NCI-H128 (cell line): ENCODE data around the gene A1BG.
"Not testable (repeated sequence)": the region's sequence is repeated elsewhere in the genome, so short reads cannot be mapped to it uniquely, and the experiment has no call there.

Experiments used
- DNase-seq: peaks from one replicate; lab custom pipeline; 2025; ENCODE audit not compliant: unreplicated experiment; lab: John Stamatoyannopoulos, UW

The A1BG gene

DNA sequence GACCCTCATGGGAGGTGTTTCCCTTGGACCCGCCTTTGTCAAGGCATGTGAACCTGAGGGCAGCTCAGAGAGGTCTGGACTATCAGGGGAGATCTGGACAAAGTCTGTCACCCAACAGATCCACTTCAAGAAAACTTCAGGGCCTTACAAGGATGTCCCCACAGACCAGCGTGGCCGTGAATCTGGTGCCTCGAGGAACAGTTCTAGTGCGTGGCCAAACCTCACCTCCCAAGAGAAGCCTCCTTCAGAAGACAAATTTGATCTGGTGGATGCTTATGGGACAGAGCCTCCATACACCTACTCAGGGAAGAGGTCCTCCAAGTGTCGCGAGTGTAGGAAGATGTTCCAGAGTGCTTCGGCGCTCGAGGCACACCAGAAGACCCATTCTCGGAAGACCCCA, 15.0 kb downstream of the A1BG start:
- DNase-seq = no peak

GRCh38 chr19:58336820-58337219, 16.5 kb downstream of the A1BG start:
- DNase-seq = no peak

DNA sequence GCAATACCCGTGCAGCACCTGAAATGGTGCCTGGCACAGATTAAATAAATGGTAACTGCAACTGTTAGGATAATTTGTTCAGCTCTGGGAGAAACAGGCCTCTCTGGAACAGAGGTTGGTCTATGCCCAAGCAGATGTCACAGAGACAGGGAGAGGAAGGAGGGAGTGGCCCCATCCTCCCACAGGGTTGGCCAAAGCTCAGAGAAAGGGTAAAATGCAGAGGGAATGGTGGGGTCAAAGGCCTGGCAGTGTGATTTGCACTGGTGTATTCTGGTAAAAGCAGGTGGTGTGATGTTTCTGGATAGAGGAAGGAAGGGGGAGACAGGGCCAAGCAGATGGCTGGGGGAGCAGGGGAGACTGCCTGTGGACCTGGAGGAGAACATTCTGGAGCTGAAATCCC, 17.1 kb downstream of the A1BG start:
- DNase-seq = no peak

DNA sequence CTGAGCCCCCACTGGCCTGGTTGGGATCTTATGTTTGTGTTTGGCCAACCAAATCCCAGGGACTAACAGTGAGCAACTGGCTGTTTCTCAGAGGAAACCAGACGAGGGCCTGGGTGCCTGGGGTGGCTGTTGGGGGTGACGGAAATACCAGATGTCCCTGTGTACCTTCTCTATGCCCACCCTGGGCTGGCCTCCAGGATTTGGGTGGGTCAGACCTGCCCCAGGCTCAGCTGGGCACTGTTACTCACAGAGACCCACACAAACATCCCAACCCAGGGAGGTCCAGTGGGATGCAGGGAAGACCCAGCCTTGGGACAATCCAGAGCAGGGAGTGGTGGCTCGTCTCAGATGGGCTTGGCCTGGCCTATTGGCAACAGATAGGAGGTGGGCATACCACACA, 17.7 kb downstream of the A1BG start:
- DNase-seq = no peak

GRCh38 chr19:58334691-58335249, 18.5 kb downstream of the A1BG start:
- DNase-seq = no peak

DNA sequence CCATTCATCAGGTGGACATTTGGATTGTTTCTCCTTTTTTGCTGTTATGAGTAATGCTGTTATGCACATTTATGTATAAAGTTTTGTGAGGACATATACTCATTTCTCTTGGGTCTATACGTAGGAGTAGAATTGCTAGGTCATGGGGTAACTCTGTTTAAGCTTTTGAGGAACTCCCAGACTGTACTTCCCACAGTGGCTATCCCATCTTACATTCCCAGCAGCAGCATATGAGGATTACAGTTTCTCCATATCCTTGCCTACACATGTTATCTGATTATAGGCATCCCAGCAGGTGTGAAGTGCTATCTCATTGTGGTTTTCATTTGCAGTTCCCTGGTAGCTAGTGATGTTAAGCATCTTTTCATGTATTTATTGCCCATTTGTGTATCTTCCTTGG, 20.6 kb downstream of the A1BG start:
- DNase-seq = no peak

DNA sequence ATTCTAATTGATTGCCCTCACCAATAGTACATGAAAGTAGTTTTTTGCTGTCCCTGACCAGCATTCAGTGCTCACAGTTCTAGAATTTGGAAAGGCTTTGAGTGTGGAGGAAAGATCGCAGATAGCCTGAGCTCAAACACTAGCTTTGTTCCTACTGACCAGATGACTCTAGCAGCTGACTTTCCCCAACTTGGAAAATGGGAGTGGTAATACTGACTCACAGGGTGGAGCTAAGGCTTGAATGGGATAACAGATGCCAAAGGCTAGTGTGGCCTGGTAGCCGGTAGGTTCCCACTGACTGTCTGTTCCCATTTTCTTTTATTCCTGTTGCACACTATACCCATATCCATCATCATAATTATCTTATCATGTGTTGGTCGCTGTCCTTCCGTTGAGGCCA, 22.8 kb downstream of the A1BG start:
- DNase-seq = no peak

DNA sequence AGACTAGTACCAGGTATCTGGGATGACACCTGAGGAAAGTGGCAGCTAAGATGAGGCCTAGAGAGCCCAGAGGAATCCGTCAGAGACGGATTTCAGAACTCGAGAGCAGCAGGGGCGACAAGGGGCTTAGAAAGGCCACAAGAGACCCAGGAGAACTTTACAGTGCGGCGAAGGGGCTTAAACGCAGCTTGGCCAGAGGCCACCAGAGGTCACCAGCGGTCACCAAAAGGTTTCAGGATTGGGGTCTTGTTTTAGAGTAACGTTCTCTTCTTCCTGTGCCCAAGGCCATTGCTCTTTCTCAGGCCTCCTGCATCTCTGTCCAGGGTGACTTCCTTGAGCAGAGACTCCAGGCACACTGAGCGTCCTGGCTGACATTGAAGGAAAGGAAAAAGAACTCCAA, 24.3 kb downstream of the A1BG start:
- peak; percentile 7 for DNase-seq

GRCh38 chr19:58326914-58327726, 26.2 kb downstream of the A1BG start, which contains the start of gene ZSCAN22:
Gene ZSCAN22 (plus strand): TSS chr19:58326994. CDS start chr19:58334803, 7,809 bp downstream.
- DNase-seq = peak; percentile 95

GRCh38 chr19:58326501-58326913, 26.8 kb downstream of the A1BG start:
- no peak for DNase-seq

DNA sequence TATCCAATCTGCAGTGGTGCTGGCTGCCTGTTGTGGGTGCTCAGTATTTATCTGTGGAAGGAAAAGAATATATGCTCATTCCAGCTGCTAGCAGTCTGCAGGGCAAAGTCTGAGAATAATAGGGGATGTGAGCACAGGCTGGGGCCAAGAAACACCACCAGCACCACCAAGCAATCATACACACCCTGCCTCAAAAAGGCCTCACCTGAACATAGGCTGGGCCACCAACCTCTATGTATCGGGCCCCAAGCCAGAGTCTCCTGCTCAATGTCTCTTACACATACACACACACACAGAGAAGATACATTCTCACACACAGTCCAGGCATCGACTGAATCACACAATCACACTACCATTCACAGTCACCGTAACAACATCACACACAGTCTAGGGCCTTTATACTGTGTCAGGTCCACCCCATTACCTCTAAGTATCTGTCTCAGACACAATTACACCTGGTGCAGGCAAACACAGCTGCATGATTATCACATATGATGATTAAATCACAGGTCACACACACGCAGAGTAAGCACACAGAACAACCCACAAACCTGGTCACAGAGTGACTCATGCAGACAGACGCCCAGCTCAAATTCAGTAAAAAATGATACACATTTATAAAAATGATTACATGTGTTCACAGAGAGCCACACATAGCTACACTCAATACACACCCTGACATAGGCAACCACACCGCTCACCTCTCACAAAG, 27.8 kb downstream of the A1BG start:
- DNase-seq = no peak

DNA sequence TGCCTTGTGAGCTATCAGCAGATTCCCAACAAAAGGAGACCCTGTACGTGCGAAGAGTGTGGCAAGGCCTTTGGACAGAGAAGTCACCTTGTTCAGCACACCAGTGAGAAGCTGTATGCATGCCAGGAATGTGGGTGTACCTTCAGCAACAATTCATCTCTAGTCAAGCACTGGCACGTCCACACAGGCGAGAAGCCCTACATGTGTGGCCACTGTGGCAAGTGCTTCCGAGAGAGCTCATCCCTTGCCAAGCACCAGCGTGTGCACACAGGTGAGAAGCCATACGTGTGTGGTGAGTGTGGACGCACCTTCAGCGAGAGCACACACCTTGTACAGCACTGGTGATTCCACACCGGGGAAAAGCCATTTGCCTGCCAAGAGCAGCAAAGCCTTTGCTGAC, 34.1 kb downstream of the A1BG start:
- no peak for DNase-seq

- no peak for DNase-seq
Observed at GRCh38 chr19:58318297-58318696, 35.0 kb downstream of the A1BG start.

GRCh38 chr19:58317476-58318072, 35.7 kb downstream of the A1BG start:
- no peak for DNase-seq

GRCh38 chr19:58315580-58315979, 37.7 kb downstream of the A1BG start:
- DNase-seq = no peak

GRCh38 chr19:58311345-58311865, 41.9 kb downstream of the A1BG start:
- no peak for DNase-seq

DNA sequence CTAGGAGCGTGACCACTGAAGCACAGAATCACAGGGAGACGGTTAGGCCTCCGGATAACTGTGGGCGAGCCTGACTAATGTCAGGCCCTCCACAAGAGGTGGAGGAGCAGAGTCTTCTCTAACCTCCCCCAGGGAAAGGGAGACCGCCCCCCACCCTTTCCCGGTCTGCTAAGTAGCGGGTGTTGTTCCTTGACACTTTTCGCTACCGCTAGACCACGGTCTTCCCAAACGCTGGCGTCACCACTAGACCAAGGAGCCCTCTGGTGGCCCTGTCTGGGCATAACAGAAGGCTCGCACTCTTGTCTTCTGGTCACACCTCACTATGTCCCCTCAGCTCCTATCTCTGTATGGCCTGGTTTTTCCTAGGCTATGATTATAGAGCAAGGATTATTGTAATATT, 42.6 kb downstream of the A1BG start:
- not testable (repeated sequence) for DNase-seq

DNA sequence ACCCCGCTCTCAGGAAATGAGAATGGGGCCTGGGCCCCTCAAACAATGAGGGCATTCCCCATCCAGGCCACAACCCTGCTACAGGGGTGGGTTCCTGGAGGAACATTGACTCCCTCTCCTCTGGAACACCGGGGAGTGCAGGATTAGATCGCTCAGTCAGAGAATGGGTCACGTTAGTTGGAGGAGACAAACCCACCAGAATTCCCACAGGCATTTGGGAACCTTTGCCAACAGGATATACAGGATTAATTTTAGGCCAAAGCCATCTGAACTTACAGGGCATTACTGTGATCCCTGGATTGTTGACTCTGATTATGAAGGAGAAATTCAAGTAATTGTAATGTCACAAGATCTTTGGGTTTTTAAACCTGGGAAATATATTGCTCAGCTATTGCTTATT, 45.6 kb downstream of the A1BG start:
- DNase-seq = no peak

GRCh38 chr19:58305932-58306323, 47.4 kb downstream of the A1BG start:
- DNase-seq = no peak

GRCh38 chr19:58305065-58305931, 48.0 kb downstream of the A1BG start, which contains the start of gene ERVK3-1:
Gene ERVK3-1 (plus strand): TSS chr19:58305377. CDS start chr19:58312169, 6,792 bp downstream.
- peak; percentile 87 for DNase-seq

DNA sequence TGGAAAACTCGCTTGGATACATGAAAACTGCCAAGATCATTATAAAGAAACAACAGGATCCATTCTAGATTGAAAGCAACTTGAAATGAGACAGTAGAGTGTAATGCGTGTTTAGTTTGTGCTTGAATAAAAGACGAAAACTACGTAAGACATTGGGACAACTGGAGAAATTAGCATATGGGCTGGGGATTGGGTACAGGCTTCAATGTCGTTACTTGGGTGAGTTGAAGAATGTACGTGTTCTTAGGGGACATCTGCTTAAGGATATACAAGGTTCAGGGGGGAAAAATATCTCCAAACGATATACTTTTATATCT, 48.6 kb downstream of the A1BG start:
- DNase-seq = no peak
